Measurements from ENCODE around the gene SH2D1B.

Gene SH2D1B

DNA sequence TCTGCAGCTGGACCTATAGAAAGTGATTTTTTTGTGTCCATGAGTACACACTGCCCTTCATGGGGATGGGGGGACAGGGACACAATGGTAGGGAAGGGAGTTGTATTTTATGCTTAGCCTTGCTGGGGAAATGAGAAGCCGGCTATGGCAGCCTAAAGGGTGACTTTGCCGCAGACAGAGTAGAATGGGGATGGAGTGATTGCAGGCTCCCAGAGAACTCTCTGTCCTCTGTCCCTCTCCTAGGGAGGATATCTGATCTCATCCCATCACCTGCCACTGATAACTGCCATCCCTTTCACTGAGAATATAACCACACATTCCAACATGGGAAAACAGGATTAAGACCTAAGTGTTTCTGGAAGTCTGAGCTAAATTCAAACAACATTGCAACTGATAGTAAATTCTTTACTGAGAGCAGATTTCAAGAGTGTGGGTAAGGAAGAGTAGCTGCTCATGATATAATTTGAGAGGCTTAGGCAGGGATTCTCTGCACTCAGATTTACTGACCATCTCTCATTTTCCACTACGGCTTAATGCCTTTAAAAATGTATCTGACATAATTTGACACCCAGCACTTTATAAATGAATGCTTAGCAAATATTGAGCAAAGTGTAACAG lies 13.9 kb downstream of the SH2D1B start:
- no peak for DNase-seq

DNA sequence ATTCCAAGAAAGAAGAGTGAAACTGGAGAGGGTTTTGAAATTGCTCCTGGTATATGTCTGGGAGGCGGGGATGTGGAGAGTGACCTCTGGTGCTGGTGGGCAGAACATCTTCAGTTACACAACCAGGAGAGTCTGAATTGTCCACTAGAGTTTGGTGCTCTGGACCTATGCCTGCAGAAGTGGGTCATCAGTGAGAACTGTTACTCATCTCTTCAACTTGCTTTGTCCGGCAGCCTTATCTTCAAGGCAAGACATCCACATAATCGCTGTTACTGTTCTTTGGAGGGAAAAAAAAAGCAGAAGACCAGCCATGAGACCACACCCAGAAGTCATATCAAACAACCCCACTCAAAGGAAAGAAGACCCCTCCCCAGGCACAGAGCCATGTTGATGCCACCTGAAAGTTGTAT lies 14.9 kb downstream of the SH2D1B start:
- DNase-seq = no peak

DNA sequence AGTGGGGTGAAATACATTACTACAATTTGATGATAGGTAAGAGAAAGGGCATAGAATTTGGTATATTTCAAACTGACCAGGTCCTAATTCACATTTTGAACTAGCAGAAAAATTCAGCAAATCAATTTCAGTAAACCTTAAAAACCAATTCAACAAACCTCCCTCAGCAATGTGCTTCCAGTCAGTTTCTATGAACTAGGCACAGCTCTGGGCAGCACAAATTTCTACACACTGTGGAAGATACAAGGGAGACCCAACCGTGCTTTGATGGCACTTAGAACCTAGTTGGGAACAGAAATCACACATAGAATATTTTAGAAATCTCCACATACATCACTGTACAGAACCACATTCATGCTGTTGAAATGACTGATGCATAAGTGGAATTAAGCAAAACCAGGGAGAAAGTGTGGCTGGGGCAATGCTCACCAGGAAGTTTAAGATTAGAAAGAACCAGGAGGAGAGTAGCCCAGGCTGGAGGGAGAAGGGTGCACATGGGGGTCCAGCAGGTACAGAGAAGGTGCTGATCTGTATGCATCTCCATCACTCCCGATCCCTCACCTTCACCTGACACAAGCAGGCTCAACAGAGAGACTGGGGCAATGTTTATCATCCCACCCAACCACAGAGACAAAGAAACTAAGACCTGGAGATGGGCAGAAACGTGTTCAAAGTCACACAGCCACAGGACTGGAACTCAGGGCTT lies 15.6 kb downstream of the SH2D1B start:
- DNase-seq = no peak

DNA sequence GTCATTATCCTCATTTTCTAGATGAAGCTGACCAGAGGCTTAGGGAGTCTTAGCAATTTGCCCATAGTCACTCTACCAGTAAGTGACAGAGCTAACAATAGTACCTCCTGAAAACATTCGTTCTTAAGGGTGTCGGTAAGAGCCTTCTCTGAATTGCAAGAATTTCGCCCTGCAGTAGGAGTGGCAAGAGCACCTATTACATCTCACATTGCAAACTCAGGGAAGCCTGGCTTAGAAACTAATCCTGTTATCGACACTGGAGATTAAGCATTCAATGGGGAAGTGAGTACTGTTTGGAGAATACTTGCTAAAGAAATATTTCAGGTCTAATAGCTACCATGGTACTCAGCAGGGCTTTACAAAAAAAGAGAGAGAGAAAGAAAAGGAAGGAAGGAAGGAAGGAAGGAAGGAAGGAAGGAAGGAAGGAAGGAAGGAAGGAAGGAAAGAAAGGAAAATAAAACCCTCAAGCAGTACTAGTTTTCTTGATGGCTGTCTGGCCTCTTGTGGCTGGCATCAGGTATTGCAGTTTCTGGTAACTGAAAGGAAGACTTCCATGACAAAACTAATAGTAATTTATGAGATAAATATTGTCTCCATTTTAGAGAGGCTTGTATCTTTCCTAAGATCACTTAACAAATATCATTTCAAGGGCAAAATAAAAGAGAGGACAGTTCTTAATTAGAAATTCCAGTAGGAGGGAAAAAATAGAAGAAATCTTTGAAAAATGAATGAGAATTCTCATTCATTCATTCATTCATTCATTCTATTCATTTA lies 20.0 kb downstream of the SH2D1B start:
- peak; percentile 72 for DNase-seq

DNA sequence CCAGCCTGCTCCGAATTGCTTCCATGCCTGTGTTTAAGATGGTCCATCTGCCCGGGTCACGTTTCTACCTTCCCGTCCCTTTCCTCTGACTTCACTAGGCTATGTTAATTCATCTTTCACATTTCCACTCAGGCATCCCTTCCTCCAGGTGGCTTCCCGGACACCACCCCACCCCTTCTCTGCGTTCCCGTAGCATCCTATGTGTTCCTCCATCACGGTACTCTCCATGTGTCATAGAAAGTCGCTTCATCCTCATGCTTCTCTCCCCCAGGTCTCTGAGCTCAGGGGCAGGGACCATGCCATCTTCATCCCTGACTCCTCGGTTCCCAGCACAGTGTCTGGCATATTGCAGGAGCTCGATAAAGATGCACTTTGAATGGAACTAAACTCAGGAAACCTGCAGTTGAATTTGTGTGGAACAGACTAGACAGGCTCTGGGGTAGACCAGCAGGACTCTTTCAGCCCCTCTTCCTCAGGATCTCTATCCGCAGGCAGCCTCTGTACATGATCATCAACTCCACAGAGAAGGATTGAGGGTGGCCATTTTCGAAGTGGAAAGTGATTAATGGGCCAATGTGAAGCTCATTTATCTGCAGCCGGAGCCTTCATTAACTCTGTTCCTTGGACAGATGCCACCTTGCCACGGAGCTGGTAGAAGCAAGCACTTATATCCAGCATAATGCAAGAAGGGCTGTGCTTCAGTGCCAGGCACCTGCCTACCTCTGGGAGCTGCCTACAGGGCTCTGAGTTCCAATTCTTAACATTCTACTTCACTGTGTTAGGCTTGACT lies 21.3 kb downstream of the SH2D1B start:
- peak; percentile 85 for DNase-seq

DNA sequence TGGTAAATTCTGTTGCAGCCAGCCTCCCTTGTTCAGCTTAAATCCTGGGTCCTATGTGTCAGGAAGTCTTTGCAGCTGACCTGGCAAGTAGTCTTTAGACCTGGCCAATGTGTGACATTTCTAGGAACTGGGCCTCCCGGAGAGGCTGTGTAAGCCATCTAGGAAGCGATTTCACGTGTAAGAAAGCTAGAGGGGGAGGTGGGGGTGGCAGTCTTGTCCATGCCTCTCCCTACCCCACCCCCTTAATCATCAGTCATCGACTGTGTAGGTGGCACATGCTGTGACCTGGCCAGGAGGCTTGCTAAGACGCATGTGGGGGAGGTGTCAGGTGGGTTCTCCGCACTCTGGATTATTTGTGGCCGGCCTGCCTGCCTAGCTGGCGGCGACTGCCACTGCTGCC lies 22.0 kb downstream of the SH2D1B start:
- DNase-seq = peak; percentile 38

DNA sequence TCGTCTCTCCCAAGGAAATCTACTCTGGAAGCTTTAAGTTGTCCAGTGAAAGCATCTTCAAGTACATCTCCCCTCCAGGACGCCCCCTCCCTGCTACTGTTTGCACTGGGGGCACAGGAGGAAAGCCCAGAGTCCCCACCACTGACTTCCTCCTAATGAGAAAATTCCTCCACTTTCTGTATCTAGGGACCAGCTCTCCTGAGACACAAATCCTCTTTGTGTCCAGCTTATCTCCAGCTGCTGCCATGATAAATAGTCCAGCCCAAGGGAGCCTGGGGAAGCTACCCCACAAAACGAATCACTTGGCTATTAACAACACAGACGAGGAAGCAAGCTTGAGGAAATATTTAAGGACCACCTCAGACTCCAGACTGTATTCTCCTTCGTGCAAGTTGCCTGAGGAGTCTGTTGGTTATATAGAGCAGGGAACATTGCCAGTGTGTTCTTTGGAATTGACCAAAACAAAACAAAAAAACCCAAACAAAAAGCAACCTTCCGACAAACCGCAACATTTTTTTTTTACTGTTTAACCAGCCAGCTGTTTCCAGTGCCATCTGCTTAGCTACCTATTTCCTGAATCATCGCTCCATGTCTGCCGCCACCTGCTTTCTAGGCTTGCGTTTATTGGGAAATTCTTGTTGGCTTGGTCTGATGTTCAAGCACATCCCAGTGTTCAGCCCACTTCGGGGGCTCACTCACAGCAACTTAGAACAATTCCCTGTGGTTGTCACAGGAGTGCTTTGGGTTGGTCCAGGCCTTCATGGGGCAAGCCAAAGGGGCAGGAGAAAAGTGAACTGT lies 22.7 kb downstream of the SH2D1B start:
- DNase-seq = peak; percentile 60

DNA sequence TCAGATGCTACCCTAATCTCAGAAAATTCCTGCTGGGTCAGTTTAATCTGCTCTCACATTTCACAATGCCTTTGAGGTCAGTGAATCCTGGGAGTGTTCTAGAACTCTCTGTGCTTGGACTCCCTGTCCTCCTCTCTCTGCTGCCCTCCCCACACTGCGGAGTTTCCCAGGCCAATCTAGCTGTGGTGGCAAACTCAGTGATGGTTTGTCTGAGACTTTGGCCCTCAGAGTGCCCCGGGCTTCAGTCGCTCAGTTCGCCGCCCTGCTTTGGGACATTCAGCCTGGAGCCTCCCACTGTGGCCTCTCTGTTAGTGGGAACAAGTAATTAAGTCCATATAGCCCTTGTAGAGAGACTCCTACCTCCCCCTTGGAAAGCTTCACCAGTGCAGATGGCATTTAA lies 23.3 kb downstream of the SH2D1B start:
- peak; percentile 43 for DNase-seq

DNA sequence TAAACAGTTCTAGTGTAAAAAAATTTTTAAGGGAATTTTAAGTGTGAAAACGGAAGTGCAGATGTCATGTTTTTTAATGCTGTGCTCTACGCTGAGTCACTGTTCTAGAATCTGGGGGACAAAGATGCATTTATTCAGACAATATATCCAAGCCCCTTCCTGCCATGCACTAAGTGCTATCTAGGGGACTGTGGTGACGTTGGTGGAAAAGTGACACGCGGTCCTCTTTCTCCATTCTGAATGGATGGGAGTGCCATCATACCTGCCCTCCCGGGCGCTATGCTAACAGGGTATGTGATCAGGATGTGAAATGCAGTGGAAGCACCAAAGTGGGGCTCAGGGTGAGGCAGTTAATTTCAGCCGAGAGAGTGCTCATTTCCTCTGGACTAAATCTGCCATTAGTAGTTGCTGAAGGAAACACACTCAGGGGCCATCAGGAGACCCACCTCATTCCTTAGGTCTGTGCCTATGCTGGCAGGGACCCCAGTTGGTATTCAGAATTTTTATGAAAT lies 23.8 kb downstream of the SH2D1B start:
- no peak for DNase-seq

DNA sequence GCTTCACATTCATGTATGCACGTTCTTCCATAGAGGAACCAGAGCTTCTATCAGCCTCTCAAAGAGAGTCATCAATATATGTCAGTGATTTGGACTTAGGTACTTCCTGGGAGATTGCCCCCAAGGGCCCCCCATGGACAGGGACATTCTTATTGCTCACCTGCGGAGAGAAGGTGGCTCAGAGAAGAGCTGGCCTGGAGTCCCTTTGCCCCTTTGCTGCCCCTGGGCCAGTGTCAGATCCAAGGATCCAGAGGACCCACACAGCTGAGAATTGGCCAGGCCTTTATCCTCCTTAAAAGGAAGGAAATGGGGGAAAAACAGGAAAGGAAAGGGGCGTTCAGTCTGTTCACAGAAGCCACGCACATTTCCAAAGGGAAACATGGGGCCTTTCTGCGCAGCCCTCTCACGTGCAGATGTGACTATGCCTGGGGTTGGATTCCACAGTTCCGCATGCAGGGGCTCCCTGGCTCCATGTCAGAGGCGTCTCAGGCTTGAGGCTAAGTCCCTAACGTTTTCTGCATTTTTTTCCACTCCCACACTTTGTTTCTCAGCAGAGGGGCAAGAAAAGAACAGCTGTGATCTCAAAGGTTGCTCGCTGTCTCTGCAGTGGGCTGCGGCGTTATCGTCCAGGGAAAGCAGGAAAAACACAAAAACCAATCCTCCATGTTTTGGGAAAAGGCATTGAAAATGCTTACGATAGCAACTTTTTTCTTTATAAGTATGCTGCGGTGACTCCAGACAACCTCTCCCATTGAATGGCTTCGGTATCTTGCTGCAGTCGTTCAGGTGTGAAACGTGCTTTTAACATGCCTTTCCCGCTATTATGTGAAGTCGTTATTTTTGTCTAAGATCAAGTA lies 24.5 kb downstream of the SH2D1B start:
- DNase-seq = no peak

DNA sequence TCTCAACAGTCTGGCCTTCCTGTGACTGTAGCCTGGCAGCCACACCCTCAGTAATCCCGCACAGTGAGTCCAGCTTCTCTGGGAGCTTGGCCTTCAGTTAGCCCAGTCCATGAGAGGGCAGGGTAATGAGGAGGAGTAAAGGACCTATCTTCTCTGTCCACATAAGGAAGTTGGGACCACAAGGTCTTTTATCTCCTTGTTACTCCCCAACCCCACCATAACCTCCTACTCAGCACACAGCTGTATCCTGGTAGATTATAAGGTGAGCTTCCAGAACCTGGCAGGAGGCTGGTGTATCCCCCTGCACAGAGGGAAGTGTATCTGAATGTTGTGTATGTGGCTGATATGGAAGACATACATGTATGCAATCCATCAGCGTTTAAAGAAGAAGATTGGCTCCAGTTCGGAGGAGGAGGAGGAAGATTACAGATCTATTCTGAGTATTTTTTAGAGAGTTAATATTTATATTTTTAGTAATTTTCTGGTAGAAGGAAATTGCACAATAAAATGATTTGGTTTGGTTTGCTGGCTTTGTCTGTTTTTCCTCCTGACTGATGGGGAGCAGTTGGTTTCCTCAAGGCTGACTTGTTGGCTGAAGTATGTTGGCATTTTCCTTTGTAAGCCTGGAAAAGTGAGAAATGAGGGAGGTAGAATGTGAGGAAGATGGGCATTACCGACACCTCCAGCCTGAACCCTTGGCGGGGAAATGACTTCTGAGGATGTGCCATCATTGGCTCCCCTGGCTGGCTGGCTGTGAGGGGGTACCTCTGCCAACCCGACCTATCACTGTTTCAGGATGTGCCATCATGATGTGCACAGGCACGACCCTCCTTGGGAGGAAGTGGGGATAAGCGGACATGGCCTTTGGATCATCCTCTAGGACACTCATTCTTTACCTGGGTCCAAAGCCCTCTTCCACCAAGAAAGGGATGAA lies 25.4 kb downstream of the SH2D1B start:
- DNase-seq = no peak

DNA sequence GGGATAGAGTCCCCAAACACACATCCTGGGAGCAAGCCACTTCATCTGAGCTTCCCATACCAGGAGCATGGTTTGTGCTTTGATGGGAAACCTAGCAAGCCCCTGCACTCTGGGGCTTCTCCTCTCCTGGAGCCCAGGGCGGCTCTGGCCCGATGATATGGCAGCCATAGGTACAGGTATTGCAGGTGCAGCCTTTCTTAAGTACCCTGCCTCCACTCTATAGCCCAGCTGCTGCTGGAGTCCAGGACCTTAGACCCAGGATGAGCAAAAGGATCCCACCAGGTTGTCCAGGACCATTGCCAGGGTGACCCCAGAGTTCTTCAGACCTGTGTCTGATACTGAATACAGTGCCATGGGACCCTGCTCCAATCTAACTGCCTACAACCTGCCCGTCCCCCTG lies 26.2 kb downstream of the SH2D1B start:
- no peak for DNase-seq

DNA sequence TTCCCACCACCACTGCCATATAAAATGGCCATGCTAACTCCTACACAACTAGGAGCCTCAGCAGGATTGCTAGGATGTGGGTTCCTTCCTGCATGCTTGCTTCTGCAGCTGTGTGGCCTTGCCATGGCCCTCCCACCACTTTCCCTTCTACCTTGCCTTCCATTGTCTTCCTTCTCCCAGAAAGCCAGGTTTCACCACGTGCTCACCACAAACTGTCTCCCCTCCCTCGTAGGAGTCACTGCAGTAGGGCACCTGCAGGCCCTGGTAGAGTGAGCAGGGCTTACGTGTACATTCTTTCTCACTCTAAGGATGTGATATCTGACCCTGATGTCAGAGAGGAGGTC lies 26.7 kb downstream of the SH2D1B start:
- DNase-seq = no peak

DNA sequence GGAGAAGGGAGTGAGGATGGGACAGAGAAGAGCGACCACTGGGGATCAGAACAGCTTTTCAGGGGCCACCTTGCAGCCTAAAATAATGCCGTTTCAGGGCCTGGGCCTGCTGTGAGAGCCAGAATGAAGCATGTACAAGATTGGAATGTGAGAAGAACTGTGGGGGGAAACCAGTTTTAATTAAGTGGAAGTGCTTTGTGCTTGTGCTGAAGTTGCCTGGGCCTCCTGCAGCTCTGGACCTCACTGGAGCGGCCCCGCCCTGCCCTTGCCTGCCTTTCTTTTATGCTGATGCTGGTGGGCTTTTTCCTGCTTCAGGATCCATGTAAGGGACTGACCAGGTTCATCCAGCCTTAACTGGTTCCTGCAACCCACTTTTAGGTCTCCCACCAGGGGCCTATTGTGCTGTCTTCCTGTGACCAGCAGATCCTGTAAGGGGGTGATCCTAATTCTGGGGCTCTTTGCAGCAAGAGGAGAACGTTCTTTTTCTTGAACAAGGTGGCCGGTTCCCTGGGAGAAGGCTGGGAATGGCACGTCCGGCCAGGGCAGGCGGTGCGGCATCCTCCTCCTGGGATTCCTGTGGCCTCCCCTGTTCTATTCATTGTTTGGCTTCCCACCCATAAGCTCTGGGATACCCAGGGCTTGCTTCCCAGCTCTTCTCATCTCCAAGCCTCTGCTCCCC lies 27.2 kb downstream of the SH2D1B start:
- no peak for DNase-seq

DNA sequence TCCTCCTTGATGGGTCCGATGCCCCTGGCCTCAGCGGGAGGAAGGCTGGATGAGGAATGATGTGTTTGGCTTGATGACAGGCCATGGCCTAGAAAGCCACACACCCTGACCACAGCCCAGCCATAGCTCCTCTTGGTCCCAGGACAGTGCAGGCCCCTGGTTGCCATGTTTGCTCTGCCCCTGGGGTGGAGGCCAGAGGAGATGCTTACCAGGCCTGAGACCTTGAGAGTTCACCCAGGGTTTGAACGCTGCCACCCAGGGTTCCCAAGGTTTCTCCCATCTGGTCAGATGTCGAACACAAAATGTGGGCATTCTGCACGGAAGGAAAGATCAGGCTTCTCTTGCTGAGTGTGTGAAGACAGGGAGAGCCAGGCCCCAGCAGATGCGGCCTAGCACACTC lies 27.8 kb downstream of the SH2D1B start:
- DNase-seq = no peak

DNA sequence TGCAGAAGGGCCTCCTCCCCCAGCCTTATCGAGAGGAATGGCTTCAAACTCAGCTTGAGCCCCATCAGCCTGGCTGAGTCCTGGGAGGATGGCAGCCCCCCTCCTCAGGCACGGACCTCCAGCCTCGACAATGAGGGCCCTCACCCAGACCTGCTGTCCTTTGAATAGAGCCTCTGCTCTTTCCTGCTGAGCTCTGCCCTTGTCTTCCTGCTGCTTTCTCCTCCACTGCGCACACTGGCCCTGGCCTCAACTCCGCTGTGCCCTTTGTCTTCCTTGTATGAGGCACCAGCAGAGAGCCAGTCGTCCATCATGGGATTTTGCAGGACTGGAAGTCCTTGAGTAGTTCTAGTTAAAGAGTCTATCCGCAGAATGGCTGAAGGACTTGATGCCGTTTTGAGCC lies 28.4 kb downstream of the SH2D1B start:
- no peak for DNase-seq

DNA sequence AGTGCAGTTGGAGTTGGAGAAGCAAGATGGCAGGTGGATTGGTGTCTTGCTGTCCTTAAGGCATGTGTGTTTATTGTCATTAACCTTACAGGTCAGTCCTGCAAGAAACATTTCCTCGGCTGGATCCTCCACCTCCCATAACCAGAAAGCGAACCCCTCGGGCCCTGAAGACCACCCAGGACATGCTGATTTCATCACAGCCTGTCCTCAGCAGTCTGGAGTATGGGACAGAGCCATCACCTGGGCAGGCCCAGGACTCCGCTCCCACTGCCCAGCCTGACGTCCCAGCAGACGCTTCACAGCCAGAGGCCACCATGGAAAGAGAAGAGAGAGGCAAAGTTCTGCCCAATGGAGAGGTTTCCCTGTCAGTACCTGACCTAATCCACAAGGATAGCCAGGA lies 28.8 kb downstream of the SH2D1B start:
- DNase-seq = no peak

DNA sequence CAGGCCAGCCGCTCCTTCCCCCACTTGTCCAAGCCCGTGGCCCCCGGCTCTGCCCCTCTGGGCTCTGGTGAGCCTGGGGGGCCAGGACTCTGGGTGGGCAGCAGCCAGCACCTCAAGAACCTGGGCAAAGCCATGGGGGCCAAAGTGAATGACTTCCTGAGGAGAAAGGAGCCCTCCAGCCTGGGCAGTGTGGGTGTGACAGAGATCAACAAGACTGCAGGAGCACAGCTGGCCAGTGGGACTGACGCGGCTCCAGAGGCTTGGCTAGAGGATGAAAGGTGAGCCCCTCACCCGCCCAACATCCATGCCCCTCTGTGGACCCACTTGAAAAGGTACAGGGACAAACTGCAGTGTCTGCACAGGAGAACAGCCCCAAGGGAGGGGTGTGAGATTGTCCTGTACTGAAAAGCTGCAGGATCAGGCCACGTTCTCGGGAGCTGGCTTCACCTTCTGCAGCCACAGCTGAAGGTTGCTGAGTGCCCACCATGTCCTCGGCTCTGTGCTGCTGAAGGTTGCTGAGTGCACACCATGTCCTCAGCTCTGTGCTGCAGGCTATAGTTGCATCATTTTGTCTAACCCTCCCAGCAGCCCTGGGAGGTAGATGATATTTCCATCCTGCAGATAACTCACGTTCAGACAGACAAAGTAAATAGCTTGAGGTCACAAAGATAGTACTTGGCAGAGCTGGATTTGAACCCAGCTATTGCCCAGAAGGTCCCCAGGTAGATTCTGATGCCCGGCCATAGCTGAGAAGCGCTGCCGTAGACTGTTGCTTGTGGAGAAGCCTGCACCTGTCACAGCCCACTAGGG lies 29.8 kb downstream of the SH2D1B start:
- no peak for DNase-seq

DNA sequence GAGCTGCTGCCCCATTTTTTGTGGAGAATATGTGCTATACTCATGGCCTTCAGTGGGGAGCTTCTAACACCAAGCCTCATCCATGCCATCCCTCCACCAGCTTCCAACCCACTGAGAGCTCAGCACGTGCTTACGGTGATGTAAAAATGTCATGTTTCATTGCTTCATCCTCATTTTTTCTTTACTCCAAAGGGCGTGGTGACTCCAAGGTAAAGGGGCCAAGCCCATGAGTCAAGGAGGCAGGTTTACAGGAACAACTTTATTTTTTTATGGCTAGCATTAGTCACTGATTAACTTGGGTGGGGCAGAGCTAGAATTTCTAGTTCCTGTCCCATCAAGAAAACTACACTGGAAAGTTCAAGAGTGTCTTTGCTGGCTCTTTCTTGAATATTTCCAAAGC lies 30.6 kb downstream of the SH2D1B start, which contains the start of gene C1orf226:
Gene C1orf226, plus strand, starts transcription at position 346 of the 400 bp plus-strand sequence. CDS start 174 bp downstream, outside the sequence.
- DNase-seq = no peak
